KMS-11 (cell line): Measurements from ENCODE around the gene TUBA3E.
"Not testable (repeated sequence)": the region's sequence is repeated elsewhere in the genome, so short reads cannot be mapped to it uniquely, and the experiment has no call there.

Experiments used
- H2AFZ ChIP-seq: fragments of 200-600 bp; sonication (generic); 2 replicates; pipeline ENCODE4 v1.6.1; 2016; ENCODE audit warnings: antibody characterized with exemption, mixed run types, low read depth
- H3K27ac ChIP-seq: fragments of 200-600 bp; sonication (generic); 2 replicates; pipeline ENCODE4 v1.6.1; 2016; ENCODE audit warnings: mild to moderate bottlenecking, mixed run types
- H3K27me3 ChIP-seq: fragments of 200-600 bp; sonication (generic); 2 replicates; pipeline ENCODE4 v1.6.1; 2017; ENCODE audit warnings: mild to moderate bottlenecking, low read depth, mixed run types, moderate library complexity; ENCODE audit not compliant: insufficient read depth
- H3K36me3 ChIP-seq: fragments of 200-600 bp; sonication (generic); 2 replicates; pipeline ENCODE4 v1.6.1; 2017; ENCODE audit warnings: mild to moderate bottlenecking, mixed run types; ENCODE audit not compliant: insufficient read depth
- H3K4me1 ChIP-seq: fragments of 200-600 bp; sonication (generic); 2 replicates; pipeline ENCODE4 v1.6.1; 2016; ENCODE audit warnings: mild to moderate bottlenecking, low read depth, mixed run types; ENCODE audit not compliant: poor library complexity, severe bottlenecking
- H3K4me2 ChIP-seq: fragments of 200-600 bp; sonication (generic); 2 replicates; pipeline ENCODE4 v1.7.0; 2016; ENCODE audit warnings: mild to moderate bottlenecking, mixed run types
- H3K4me3 ChIP-seq: fragments of 200-600 bp; sonication (generic); IDR thresholded peaks from 2 replicates; pipeline ENCODE4 v1.6.1; 2017; ENCODE audit warnings: low read depth, low read length, mixed read lengths; ENCODE audit not compliant: insufficient read depth
- H3K79me2 ChIP-seq: fragments of 200-600 bp; sonication (generic); 2 replicates; pipeline ENCODE4 v1.6.1; 2016; ENCODE audit warnings: low read depth, mixed run types; ENCODE audit not compliant: insufficient read depth
- H3K9ac ChIP-seq: fragments of 200-600 bp; sonication (generic); 2 replicates; pipeline ENCODE4 v1.6.1; 2016; ENCODE audit warnings: mild to moderate bottlenecking, mixed run types
- H4K20me1 ChIP-seq: fragments of 200-600 bp; sonication (generic); 2 replicates; pipeline ENCODE4 v1.6.1; 2016; ENCODE audit warnings: mild to moderate bottlenecking, mixed run types; ENCODE audit not compliant: insufficient read depth
- CTCF ChIP-seq: fragments of 200-600 bp; sonication (generic); conservative IDR thresholded peaks from 2 replicates; pipeline ENCODE4 v1.6.1; 2017; ENCODE audit warnings: low read depth, mild to moderate bottlenecking, antibody characterized with exemption, low read length, moderate library complexity, mixed read lengths

TUBA3E gene

GRCh38 chr2:130241041-130241707 lies 42.9 kb upstream of the TUBA3E start:
- H3K79me2 ChIP-seq, result no peaks in the 10 kb centered on the region
- no peak for TF ChIP-seq CTCF
- H3K27me3 ChIP-seq, result no peaks in the 10 kb centered on the region
- no peak overlapping the region for H3K27ac ChIP-seq
- no peaks in the 10 kb centered on the region for H3K4me1 ChIP-seq
- no peak overlapping the region for H3K4me2 ChIP-seq
- no peaks in the 10 kb centered on the region for H3K36me3 ChIP-seq
- no peaks in the 10 kb centered on the region for H4K20me1 ChIP-seq
- no peak overlapping the region for H3K4me3 ChIP-seq
- H2AFZ ChIP-seq, result no peak overlapping the region
- no peak overlapping the region for H3K9ac ChIP-seq

- H3K27me3 ChIP-seq, H3K27ac ChIP-seq, H3K4me2 ChIP-seq, H3K79me2 ChIP-seq, H4K20me1 ChIP-seq, H3K36me3 ChIP-seq, H2AFZ ChIP-seq, H3K9ac ChIP-seq, H3K4me1 ChIP-seq, H3K4me3 ChIP-seq: not testable (repeated sequence)
Observed at GRCh38 chr2:130239581-130239980, 41.3 kb upstream of the TUBA3E start.

- not testable (repeated sequence) for H2AFZ ChIP-seq
Observed at GRCh38 chr2:130233066-130233465, 34.8 kb upstream of the TUBA3E start.

GRCh38 chr2:130231656-130232055 lies 33.4 kb upstream of the TUBA3E start:
- H4K20me1 ChIP-seq, result no peaks in the 10 kb centered on the region
- no peak overlapping the region for H3K4me3 ChIP-seq
- H3K27me3 ChIP-seq, result no peaks in the 10 kb centered on the region
- no peak for TF ChIP-seq CTCF
- no peak overlapping the region for H2AFZ ChIP-seq
- no peaks in the 10 kb centered on the region for H3K79me2 ChIP-seq
- no peak overlapping the region for H3K27ac ChIP-seq
- H3K36me3 ChIP-seq, result no peaks in the 10 kb centered on the region
- no peaks in the 10 kb centered on the region for H3K4me1 ChIP-seq
- no peak overlapping the region for H3K4me2 ChIP-seq
- H3K9ac ChIP-seq, result no peak overlapping the region

More at GRCh38 chr2:130233066-130233465, 34.8 kb upstream of the TUBA3E start:
- H3K36me3 ChIP-seq, H3K4me2 ChIP-seq, H3K9ac ChIP-seq, H4K20me1 ChIP-seq, H3K4me1 ChIP-seq, H3K27me3 ChIP-seq, H3K79me2 ChIP-seq, H3K27ac ChIP-seq, H3K4me3 ChIP-seq: not testable (repeated sequence)

GRCh38 chr2:130230907-130231306 lies 32.7 kb upstream of the TUBA3E start:
- H2AFZ ChIP-seq, H3K27me3 ChIP-seq, H3K79me2 ChIP-seq, H3K9ac ChIP-seq, H3K4me1 ChIP-seq, H3K4me2 ChIP-seq, H4K20me1 ChIP-seq, H3K27ac ChIP-seq, H3K36me3 ChIP-seq, H3K4me3 ChIP-seq: not testable (repeated sequence)

- not testable (repeated sequence) for H3K9ac ChIP-seq, H3K79me2 ChIP-seq, H4K20me1 ChIP-seq, H3K4me2 ChIP-seq, H3K4me1 ChIP-seq, H3K4me3 ChIP-seq, H3K36me3 ChIP-seq, H3K27me3 ChIP-seq, H3K27ac ChIP-seq, H2AFZ ChIP-seq
Observed at GRCh38 chr2:130230376-130230775, 32.1 kb upstream of the TUBA3E start.

- H3K4me2 ChIP-seq, result not testable (repeated sequence)
Observed at GRCh38 chr2:130229161-130229510, 30.9 kb upstream of the TUBA3E start.

GRCh38 chr2:130228467-130229160 lies 30.4 kb upstream of the TUBA3E start:
- not testable (repeated sequence) for H2AFZ ChIP-seq, H3K36me3 ChIP-seq, H3K27me3 ChIP-seq, H3K4me2 ChIP-seq, H3K4me3 ChIP-seq, H3K4me1 ChIP-seq, H3K79me2 ChIP-seq, H3K27ac ChIP-seq, H3K9ac ChIP-seq, H4K20me1 ChIP-seq

More at GRCh38 chr2:130229161-130229510, 30.9 kb upstream of the TUBA3E start:
- H3K36me3 ChIP-seq, H3K27me3 ChIP-seq, H3K4me1 ChIP-seq, H4K20me1 ChIP-seq, H3K27ac ChIP-seq, H3K9ac ChIP-seq, H3K79me2 ChIP-seq, H2AFZ ChIP-seq, H3K4me3 ChIP-seq: not testable (repeated sequence)

GRCh38 chr2:130228005-130228404 lies 29.8 kb upstream of the TUBA3E start:
- not testable (repeated sequence) for H3K9ac ChIP-seq, H3K36me3 ChIP-seq, H3K4me3 ChIP-seq, H2AFZ ChIP-seq, H3K4me1 ChIP-seq, H3K79me2 ChIP-seq, H3K27ac ChIP-seq, H4K20me1 ChIP-seq, H3K4me2 ChIP-seq, H3K27me3 ChIP-seq
